Lower leg skin (tissue), 3 donors: Measurements from ENCODE around the gene KCTD16.

Experiments used
- CTCF ChIP-seq, 3 donors: fragments of 450-650 bp; IDR thresholded peaks; one replicate each; pipeline ENCODE4 v1.5.1; 2016; ENCODE audit warnings: antibody characterized with exemption in 3 of 3, mild to moderate bottlenecking in 3 of 3, moderate library complexity in 2 of 3
- POLR2A ChIP-seq, 2 donors: fragments of 450-650 bp; IDR thresholded peaks; one replicate each; pipeline ENCODE4 v1.6.1; 2016 to 2017; ENCODE audit warnings: antibody characterized with exemption in 2 of 2, mild to moderate bottlenecking in 1 of 2, moderate library complexity in 1 of 2

GRCh38 chr5:144265643-144266247 lies 95.1 kb downstream of the KCTD16 start:
- TF ChIP-seq CTCF (IDR thresholded peaks at IDR 0.05): no peak
- no peak for TF ChIP-seq POLR2A (IDR thresholded peaks at IDR 0.05)
